Colonic mucosa (tissue), 4 donors: Measurements from ENCODE around the gene MTX1. TPM values are rescaled to one million over a fixed set of nuclear protein-coding genes. Genes with fewer than 3 reads are reported as not detected.
A peak's percentile ranks its signal among the peaks of the same experiment; 100 is the strongest.
"Not testable (repeated sequence)": the region's sequence is repeated elsewhere in the genome, so short reads cannot be mapped to it uniquely, and the experiment has no call there.

Experiments used
- DNase-seq: peaks from one replicate; pipeline ENCODE4 v3.0.0-alpha.2; 2020
- H3K27ac ChIP-seq: fragments of 200-600 bp; one replicate; pipeline ENCODE4 v1.8.0; 2021
- H3K27me3 ChIP-seq: fragments of 200-600 bp; one replicate; pipeline ENCODE4 v1.8.0; 2021
- H3K36me3 ChIP-seq: fragments of 200-600 bp; one replicate; pipeline ENCODE4 v1.8.0; 2021
- H3K4me1 ChIP-seq: fragments of 200-600 bp; one replicate; pipeline ENCODE4 v1.8.0; 2021; ENCODE audit warnings: mild to moderate bottlenecking
- H3K4me3 ChIP-seq: fragments of 200-600 bp; one replicate; pipeline ENCODE4 v1.8.0; 2021
- H3K9ac ChIP-seq, 2 donors: one replicate each; pipeline ENCODE4 v1.7.0; 2013; ENCODE audit warnings: control low read depth in 2 of 2, low read depth in 2 of 2, low read length in 2 of 2
- H3K9me3 ChIP-seq: fragments of 200-600 bp; one replicate; pipeline ENCODE4 v1.8.0; 2021
- intact Hi-C: fragments of 100-400 bp; cut with DNase I; formaldehyde crosslinking; loops from one replicate; pipeline ENCODE4 v1.14.1; 2022
- total RNA-seq, 2 donors: library from RNA; stranded (reverse); fragmentation: NEBNext Ultra II Directional in 1 of 2; extraction: Animal tissue kit (Norgen Biotek cat#: 25700) in 1 of 2; gene quantifications; one replicate each; pipeline ENCODE4 v1.2.1, GENCODE V29; 2021
- TF ChIP-seq, protein P1 (sequence below): fragments of 200-600 bp; IDR thresholded peaks from one replicate; pipeline ENCODE4 v1.8.0; 2022; ENCODE audit warnings: antibody characterized with exemption, mild to moderate bottlenecking
- donor health status: healthy.
- donor health status: DM: no; HTN: no; CAD: no.
- donor health status: DM: no; HTN: no; CAD: no.

The MTX1 gene
- total RNA-seq, 2 donors from 2014 or later: 37.5 to 55.8 TPM

GRCh38 chr1:155185783-155186066 lies 22.8 kb upstream of the MTX1 start:
- TF ChIP-seq, protein P1, sequence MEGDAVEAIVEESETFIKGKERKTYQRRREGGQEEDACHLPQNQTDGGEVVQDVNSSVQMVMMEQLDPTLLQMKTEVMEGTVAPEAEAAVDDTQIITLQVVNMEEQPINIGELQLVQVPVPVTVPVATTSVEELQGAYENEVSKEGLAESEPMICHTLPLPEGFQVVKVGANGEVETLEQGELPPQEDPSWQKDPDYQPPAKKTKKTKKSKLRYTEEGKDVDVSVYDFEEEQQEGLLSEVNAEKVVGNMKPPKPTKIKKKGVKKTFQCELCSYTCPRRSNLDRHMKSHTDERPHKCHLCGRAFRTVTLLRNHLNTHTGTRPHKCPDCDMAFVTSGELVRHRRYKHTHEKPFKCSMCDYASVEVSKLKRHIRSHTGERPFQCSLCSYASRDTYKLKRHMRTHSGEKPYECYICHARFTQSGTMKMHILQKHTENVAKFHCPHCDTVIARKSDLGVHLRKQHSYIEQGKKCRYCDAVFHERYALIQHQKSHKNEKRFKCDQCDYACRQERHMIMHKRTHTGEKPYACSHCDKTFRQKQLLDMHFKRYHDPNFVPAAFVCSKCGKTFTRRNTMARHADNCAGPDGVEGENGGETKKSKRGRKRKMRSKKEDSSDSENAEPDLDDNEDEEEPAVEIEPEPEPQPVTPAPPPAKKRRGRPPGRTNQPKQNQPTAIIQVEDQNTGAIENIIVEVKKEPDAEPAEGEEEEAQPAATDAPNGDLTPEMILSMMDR: no peak
- no peak for DNase-seq
- intact Hi-C loops: no loop called here
- H3K27me3 ChIP-seq: no peaks in the 10 kb centered on the region
- H3K4me3 ChIP-seq: no peak overlapping the region
- H3K36me3 ChIP-seq: no peaks in the 10 kb centered on the region
- peak overlapping the region; percentile 20 to 77 for H3K9ac ChIP-seq
- peak overlapping the region; percentile 55 for H3K27ac ChIP-seq
- no peaks in the 10 kb centered on the region for H3K9me3 ChIP-seq
- H3K4me1 ChIP-seq: peaks cover 8% of the 10 kb centered on the region

- Histone ChIP-seq H3K9me3 (no peaks in the 10 kb centered on the region), H3K36me3 (no peaks in the 10 kb centered on the region), H3K27me3 (no peaks in the 10 kb centered on the region), H3K9ac (peak overlapping the region in 1 of 2 donors; percentile 77), H3K27ac (peak overlapping the region; percentile 55), H3K4me1 (peaks cover 8% of the 10 kb centered on the region), H3K4me3 (no peak overlapping the region)
- DNase-seq: no peak
- intact Hi-C loops: no loop called here
- TF ChIP-seq, protein P1: no peak
Observed at GRCh38 chr1:155186067-155186793, 22.3 kb upstream of the MTX1 start.

DNA sequence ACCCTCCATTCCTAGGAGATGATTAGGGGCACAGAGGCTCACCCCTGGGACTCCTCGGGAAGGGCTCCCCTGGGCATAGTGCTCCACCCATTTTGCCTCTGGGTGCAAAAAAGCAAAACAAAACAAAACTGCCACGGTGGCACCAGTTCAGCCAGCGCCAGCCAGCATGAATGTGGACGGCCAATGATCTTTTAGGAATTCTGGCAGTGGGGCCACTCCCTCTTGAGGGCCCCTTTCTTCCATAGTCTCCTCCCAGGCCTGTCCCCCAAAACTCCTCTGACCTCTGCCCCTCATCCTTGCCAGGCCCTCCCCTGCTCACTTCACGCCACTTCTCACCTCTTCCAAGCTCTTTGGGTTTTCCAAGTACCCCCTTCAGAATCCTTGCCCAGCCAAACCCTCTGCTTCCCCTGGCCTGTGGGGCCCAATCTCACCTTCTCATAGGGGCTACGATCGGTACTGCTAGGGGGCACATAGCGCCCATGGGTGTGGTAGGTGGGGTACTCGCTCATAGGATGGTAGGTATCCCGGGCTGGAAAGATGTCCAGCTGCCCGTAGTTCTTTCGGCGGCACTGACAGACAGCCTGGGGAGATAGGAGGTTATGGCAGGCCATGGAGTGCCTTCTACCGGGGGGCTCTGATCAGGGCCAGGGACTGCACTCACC lies 21.6 kb upstream of the MTX1 start:
- Histone ChIP-seq H3K9ac (peak overlapping the region in 1 of 2 donors; percentile 77), H3K36me3 (no peaks in the 10 kb centered on the region), H3K27me3 (no peaks in the 10 kb centered on the region), H3K4me3 (no peak overlapping the region), H3K27ac (peak overlapping the region; percentile 37), H3K4me1 (peaks cover 8% of the 10 kb centered on the region), H3K9me3 (no peaks in the 10 kb centered on the region)
- peak; percentile 64 for DNase-seq
- TF ChIP-seq, protein P1: no peak
- intact Hi-C loops: no loop called here

DNA sequence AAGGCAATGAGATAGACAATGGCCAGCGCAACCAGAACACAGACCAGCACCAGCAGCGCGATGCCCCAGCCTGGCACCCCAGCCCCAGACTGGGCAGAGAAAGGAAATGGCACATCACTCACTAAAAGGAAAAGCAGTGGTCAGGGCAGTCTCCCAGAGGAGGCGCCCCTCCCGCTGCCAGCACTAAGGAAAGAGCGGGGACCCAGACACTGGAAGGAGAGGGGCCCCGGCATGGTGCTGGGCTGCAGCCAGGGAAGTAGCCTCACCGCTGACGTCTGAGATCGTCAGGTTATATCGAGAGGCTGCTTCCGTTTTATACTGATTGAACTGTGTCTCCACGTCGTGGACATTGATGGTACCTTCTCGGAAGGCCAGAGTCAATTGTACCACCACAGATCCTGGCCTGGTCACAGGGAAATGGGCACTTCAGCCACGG lies 21.0 kb upstream of the MTX1 start:
- no peak for DNase-seq
- peaks cover 8% of the 10 kb centered on the region for H3K4me1 ChIP-seq
- no peaks in the 10 kb centered on the region for H3K27me3 ChIP-seq
- H3K4me3 ChIP-seq: no peak overlapping the region
- intact Hi-C loops: no loop called here
- peak overlapping the region in 1 of 2 donors; percentile 77 for H3K9ac ChIP-seq
- H3K27ac ChIP-seq: peak overlapping the region; percentile 37
- TF ChIP-seq, protein P1: no peak
- no peaks in the 10 kb centered on the region for H3K9me3 ChIP-seq
- no peaks in the 10 kb centered on the region for H3K36me3 ChIP-seq

DNA sequence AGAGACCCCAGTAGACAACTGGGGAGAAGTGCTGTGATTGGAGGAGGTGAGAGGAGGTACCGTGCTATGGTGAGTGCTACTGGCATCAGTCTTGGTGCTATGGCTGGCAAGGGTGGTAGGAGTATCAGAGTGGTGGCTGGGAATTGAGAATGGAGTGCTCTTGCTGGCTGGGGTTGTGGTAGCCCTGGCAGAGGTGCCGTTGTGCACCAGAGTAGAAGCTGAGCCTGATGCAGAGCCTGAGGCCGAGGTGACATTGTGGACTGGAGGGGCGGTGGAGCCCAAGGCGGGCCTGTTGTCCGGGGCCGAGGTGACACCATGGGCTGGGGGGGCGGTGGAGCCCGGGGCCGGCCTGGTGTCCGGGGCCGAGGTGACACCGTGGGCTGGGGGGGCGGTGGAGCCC lies 20.2 kb upstream of the MTX1 start:
- peak overlapping the region in 1 of 2 donors; percentile 77 for H3K9ac ChIP-seq
- no peak overlapping the region for H3K27ac ChIP-seq
- no peak for DNase-seq
- TF ChIP-seq, protein P1: no peak
- no peaks in the 10 kb centered on the region for H3K9me3 ChIP-seq
- intact Hi-C loops: no loop called here
- H3K4me1 ChIP-seq: peaks cover 8% of the 10 kb centered on the region
- no peak overlapping the region for H3K4me3 ChIP-seq
- H3K36me3 ChIP-seq: no peaks in the 10 kb centered on the region
- no peaks in the 10 kb centered on the region for H3K27me3 ChIP-seq

DNA sequence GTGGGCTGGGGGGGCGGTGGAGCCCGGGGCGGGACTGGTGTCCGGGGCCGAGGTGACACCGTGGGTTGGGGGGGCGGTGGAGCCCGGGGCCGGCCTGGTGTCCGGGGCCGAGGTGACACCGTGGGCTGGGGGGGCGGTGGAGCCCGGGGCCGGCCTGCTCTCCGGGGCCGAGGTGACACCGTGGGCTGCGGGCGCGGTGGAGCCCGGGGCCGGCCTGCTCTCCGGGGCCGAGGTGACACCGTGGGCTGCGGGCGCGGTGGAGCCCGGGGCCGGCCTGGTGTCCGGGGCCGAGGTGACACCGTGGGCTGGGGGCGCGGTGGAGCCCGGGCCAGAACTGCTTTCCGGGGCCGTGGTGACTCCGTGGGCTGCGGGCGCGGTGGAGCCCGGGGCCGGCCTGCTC lies 18.6 kb upstream of the MTX1 start:
- H3K4me1 ChIP-seq: peaks cover 16% of the 10 kb centered on the region
- H3K27me3 ChIP-seq, H3K4me3 ChIP-seq, H3K9ac ChIP-seq, DNase-seq, H3K27ac ChIP-seq, H3K36me3 ChIP-seq, H3K9me3 ChIP-seq, intact Hi-C loops: not testable (repeated sequence)
